HG03095 (cell line): ENCODE data around the gene SPTLC2.
"Not testable (repeated sequence)": the region's sequence is repeated elsewhere in the genome, so short reads cannot be mapped to it uniquely, and the experiment has no call there.

Experiments used
- ATAC-seq: cut with Tn5 transposase; IDR thresholded peaks from one replicate; pipeline ENCODE4 v1.9.1; 2021; ENCODE audit warnings: moderate library complexity; ENCODE audit not compliant: unreplicated experiment

The SPTLC2 gene

GRCh38 chr14:77554816-77555599 is 61.4 kb downstream of the SPTLC2 start:
- no peak for ATAC-seq

- no peak for ATAC-seq
These were observed 62.2 kb downstream of the SPTLC2 start for GRCh38 chr14:77554207-77554606.

- ATAC-seq: no peak
These were observed 67.0 kb downstream of the SPTLC2 start for GRCh38 chr14:77549451-77549850.

- no peak for ATAC-seq
These were observed 68.8 kb downstream of the SPTLC2 start for GRCh38 chr14:77547512-77548180.

- ATAC-seq: not testable (repeated sequence)
These were observed 71.3 kb downstream of the SPTLC2 start for GRCh38 chr14:77545171-77545570.

GRCh38 chr14:77544571-77544970 is 71.9 kb downstream of the SPTLC2 start:
- ATAC-seq: no peak

- ATAC-seq: no peak
These were observed 72.7 kb downstream of the SPTLC2 start for GRCh38 chr14:77543637-77544334.

- no peak for ATAC-seq
These were observed 73.2 kb downstream of the SPTLC2 start for GRCh38 chr14:77543240-77543551.

GRCh38 chr14:77542421-77543239 is 73.8 kb downstream of the SPTLC2 start:
- ATAC-seq: no peak

- peak; percentile 50 for ATAC-seq
These were observed 74.5 kb downstream of the SPTLC2 start for GRCh38 chr14:77541905-77542304.

GRCh38 chr14:77536951-77537350 is 79.5 kb downstream of the SPTLC2 start:
- ATAC-seq: not testable (repeated sequence)

GRCh38 chr14:77531071-77531470 is 85.4 kb downstream of the SPTLC2 start:
- no peak for ATAC-seq

- no peak for ATAC-seq
These were observed 86.5 kb downstream of the SPTLC2 start for GRCh38 chr14:77529963-77530362.

- ATAC-seq: no peak
These were observed 87.2 kb downstream of the SPTLC2 start for GRCh38 chr14:77529213-77529612.

GRCh38 chr14:77528701-77529100 is 87.7 kb downstream of the SPTLC2 start:
- ATAC-seq: not testable (repeated sequence)

GRCh38 chr14:77526266-77526665 is 90.2 kb downstream of the SPTLC2 start:
- ATAC-seq: no peak

GRCh38 chr14:77524536-77524935 is 91.9 kb downstream of the SPTLC2 start:
- no peak for ATAC-seq

- no peak for ATAC-seq
These were observed 93.3 kb downstream of the SPTLC2 start for GRCh38 chr14:77523109-77523508.

GRCh38 chr14:77520555-77520954 is 95.9 kb downstream of the SPTLC2 start:
- ATAC-seq: no peak

GRCh38 chr14:77516126-77516525 is 100.3 kb downstream of the SPTLC2 start:
- no peak for ATAC-seq
